Retina (tissue), 1 donor: ENCODE data around the gene PRR20A.
"Not testable (repeated sequence)": the region's sequence is repeated elsewhere in the genome, so short reads cannot be mapped to it uniquely, and the experiment has no call there.

Source experiments
- DNase-seq: peaks from one replicate; pipeline ENCODE4 v3.0.0-alpha.2; 2016

The PRR20A gene

GRCh38 chr13:57140235-57140968, at the start of gene PRR20A:
PRR20A (plus strand) TSS chr13:57140918; CDS start chr13:57141305, 387 bp downstream.
- not testable (repeated sequence) for DNase-seq

GRCh38 chr13:57114945-57115344, 25.8 kb upstream of the PRR20A start:
- DNase-seq, result no peak

- no peak for DNase-seq
These were observed 17.0 kb upstream of the PRR20A start for GRCh38 chr13:57123681-57124080.

- no peak for DNase-seq
These were observed 11.8 kb upstream of the PRR20A start for GRCh38 chr13:57128909-57129308.

GRCh38 chr13:57136093-57136492, 4.6 kb upstream of the PRR20A start:
- DNase-seq, result no peak

GRCh38 chr13:57137585-57137984, 3.1 kb upstream of the PRR20A start:
- no peak for DNase-seq

GRCh38 chr13:57138988-57139387, 1.7 kb upstream of the PRR20A start:
- no peak for DNase-seq

- not testable (repeated sequence) for DNase-seq
These were observed 937 bp upstream of the PRR20A start for GRCh38 chr13:57139781-57140180.

GRCh38 chr13:57147188-57147587, 6.5 kb downstream of the PRR20A start, which contains the start of gene PRR20B:
PRR20B (plus strand) TSS chr13:57147488; CDS start chr13:57147875, 387 bp downstream.
- DNase-seq, result not testable (repeated sequence)

- DNase-seq, result not testable (repeated sequence)
These were observed 7.4 kb downstream of the PRR20A start for GRCh38 chr13:57148106-57148505.

- not testable (repeated sequence) for DNase-seq
These were observed 13.0 kb downstream of the PRR20A start, which contains the start of gene PRR20C for GRCh38 chr13:57153761-57154160. PRR20C (plus strand) TSS chr13:57154061; CDS start chr13:57154448, 387 bp downstream.

- DNase-seq, result not testable (repeated sequence)
These were observed 19.6 kb downstream of the PRR20A start, which contains the start of gene PRR20D for GRCh38 chr13:57160332-57160731. PRR20D (plus strand) TSS chr13:57160632; CDS start chr13:57161019, 387 bp downstream.

GRCh38 chr13:57166897-57167296, 26.2 kb downstream of the PRR20A start, which contains the start of gene PRR20E:
PRR20E (plus strand) TSS chr13:57167197; CDS start chr13:57167584, 387 bp downstream.
- DNase-seq, result not testable (repeated sequence)

GRCh38 chr13:57191667-57192066, 50.9 kb downstream of the PRR20A start:
- DNase-seq, result no peak
